CD4-positive, alpha-beta T cell (primary cell): Measurements from ENCODE around the gene NXN. TPM values are rescaled to one million over a fixed set of nuclear protein-coding genes. Genes with fewer than 3 reads are reported as not detected.

Experiments
- ATAC-seq: fragments of 200-7000 bp; cut with Tn5 transposase; one replicate; pipeline ENCODE4 v1.10.0; 2022; ENCODE audit warnings: mild to moderate bottlenecking; ENCODE audit not compliant: poor library complexity
- CTCF ChIA-PET: fragments of 350-600 bp; sonication (Branson Sonifier 250); formaldehyde crosslinking; loops from one replicate; lab custom pipeline; 2021; ENCODE audit warnings: antibody characterized with exemption, inconsistent platforms; lab: Charles Lee
- POLR2A ChIA-PET: fragments of 350-600 bp; sonication (Branson Sonifier 250); formaldehyde crosslinking; loops from one replicate; lab custom pipeline; 2021; ENCODE audit warnings: antibody characterized with exemption, inconsistent platforms; lab: Charles Lee
- DNase-seq, 14 experiments: peaks; one replicate each; pipeline ENCODE4 v3.0.0-alpha.2; 2013 to 2020; ENCODE audit warnings: mixed read lengths in 2 of 14
- H3K27ac ChIP-seq, 2 donors: one replicate each; pipeline versions ENCODE4 v1.5.1 to v1.7.0; 2013; ENCODE audit warnings: low read length in 2 of 2, low read depth in 1 of 2, mild to moderate bottlenecking in 1 of 2
- H3K27me3 ChIP-seq, 2 experiments: 1 replicate in 1 of 2; 2 replicates in 1 of 2; pipeline versions ENCODE4 v1.6.1 to v1.7.0; 2013; ENCODE audit warnings: low read length in 2 of 2, control low read depth in 1 of 2, mild to moderate bottlenecking in 1 of 2, moderate library complexity in 1 of 2; ENCODE audit not compliant: insufficient read depth in 2 of 2, control insufficient read depth in 1 of 2
- H3K36me3 ChIP-seq: one replicate; pipeline ENCODE4 v1.6.1; 2013; ENCODE audit warnings: low read length, control low read depth; ENCODE audit not compliant: insufficient read depth
- H3K4me1 ChIP-seq: one replicate; pipeline ENCODE4 v1.6.1; 2013; ENCODE audit warnings: low read length, control low read depth; ENCODE audit not compliant: insufficient read depth
- H3K4me3 ChIP-seq: one replicate; pipeline ENCODE4 v1.5.1; 2013; ENCODE audit warnings: mild to moderate bottlenecking, low read length, moderate library complexity
- H3K9me3 ChIP-seq, 2 experiments: 1 replicate in 1 of 2; 2 replicates in 1 of 2; pipeline versions ENCODE4 v1.6.1 to v1.7.0; 2013; ENCODE audit warnings: low read length in 2 of 2, mild to moderate bottlenecking in 2 of 2, control low read depth in 1 of 2, moderate library complexity in 1 of 2; ENCODE audit not compliant: control insufficient read depth in 1 of 2, insufficient read depth in 1 of 2
- H3K27ac Mint-ChIP-seq: one replicate; pipeline ENCODE4 v1.8.0; 2020; ENCODE audit warnings: mixed read lengths
- H3K27me3 Mint-ChIP-seq: one replicate; pipeline ENCODE4 v1.8.0; 2021; ENCODE audit warnings: mixed read lengths
- H3K36me3 Mint-ChIP-seq: one replicate; pipeline ENCODE4 v1.8.0; 2021; ENCODE audit warnings: low read depth, mixed read lengths
- H3K4me1 Mint-ChIP-seq: one replicate; pipeline ENCODE4 v1.8.0; 2021; ENCODE audit warnings: low read depth, mixed read lengths
- H3K4me3 Mint-ChIP-seq: one replicate; pipeline ENCODE4 v1.8.0; 2020; ENCODE audit warnings: mild to moderate bottlenecking, mixed read lengths
- H3K9me3 Mint-ChIP-seq: one replicate; pipeline ENCODE4 v1.8.0; 2020; ENCODE audit warnings: mixed read lengths
- intact Hi-C, 2 experiments: fragments of 100-400 bp; cut with DNase I in 1 of 2; cut with micrococcal nuclease in 1 of 2; formaldehyde crosslinking; loops; one replicate each; pipeline versions ENCODE4 v1.15.1 to v1.9.0; 2023 to 2025; cut with DNase I, micrococcal nuclease
- total RNA-seq, 174 experiments: library from RNA in 2 of 174; stranded (reverse) in 2 of 174; gene quantifications; one replicate each; pipeline ENCODE4 v1.2.3 and lab custom pipeline; 2021 to 2026
- TF ChIP-seq, protein P1 (sequence below): fragments of 200-600 bp; IDR thresholded peaks from one replicate; pipeline ENCODE4 v1.8.0; 2022; ENCODE audit warnings: antibody characterized with exemption, mild to moderate bottlenecking

The NXN gene
- total RNA-seq, 2 experiments from 2014 or later: 0.80 to 0.98 TPM

DNA sequence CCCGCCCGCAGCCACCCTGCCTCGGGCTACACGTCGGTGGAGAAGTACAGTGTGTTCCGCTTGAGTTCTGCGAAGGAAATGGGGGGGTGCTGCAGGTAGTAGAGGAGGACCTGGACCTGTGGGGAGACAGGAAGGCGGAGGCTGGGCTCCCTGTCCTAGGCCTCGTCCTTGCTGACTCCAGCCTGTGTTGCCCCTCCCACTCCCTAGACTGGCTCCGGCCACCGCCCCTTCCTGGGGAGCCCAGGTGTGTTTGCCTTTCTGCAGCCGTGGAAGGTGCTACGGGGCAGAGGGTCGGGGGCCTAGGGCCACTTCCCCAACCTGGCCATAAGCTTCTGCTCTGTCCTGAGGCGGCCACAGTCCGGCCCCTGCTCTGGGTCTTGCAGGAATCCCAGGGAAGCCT, 26.5 kb upstream of the NXN start:
- peaks cover 84% of the 10 kb centered on the region for H3K36me3 ChIP-seq
- peaks cover 10% of the 10 kb centered on the region for H3K4me1 Mint-ChIP-seq
- H3K4me1 ChIP-seq: peaks cover 4% of the 10 kb centered on the region
- ATAC-seq (no peak), DNase-seq (no peak)
- H3K27ac Mint-ChIP-seq: no peak overlapping the region
- no peak overlapping the region for H3K27ac ChIP-seq
- TF ChIP-seq, protein P1, sequence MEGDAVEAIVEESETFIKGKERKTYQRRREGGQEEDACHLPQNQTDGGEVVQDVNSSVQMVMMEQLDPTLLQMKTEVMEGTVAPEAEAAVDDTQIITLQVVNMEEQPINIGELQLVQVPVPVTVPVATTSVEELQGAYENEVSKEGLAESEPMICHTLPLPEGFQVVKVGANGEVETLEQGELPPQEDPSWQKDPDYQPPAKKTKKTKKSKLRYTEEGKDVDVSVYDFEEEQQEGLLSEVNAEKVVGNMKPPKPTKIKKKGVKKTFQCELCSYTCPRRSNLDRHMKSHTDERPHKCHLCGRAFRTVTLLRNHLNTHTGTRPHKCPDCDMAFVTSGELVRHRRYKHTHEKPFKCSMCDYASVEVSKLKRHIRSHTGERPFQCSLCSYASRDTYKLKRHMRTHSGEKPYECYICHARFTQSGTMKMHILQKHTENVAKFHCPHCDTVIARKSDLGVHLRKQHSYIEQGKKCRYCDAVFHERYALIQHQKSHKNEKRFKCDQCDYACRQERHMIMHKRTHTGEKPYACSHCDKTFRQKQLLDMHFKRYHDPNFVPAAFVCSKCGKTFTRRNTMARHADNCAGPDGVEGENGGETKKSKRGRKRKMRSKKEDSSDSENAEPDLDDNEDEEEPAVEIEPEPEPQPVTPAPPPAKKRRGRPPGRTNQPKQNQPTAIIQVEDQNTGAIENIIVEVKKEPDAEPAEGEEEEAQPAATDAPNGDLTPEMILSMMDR: no peak
- no peaks in the 10 kb centered on the region for H3K9me3 Mint-ChIP-seq
- H3K4me3 Mint-ChIP-seq: no peak overlapping the region
- ChIA-PET POLR2A (no interaction called here), CTCF (interaction anchor here (2.0 kb wide), 1 partner anchor 9 kb away, joined by 6 read pairs; the partner anchor contains the start of gene TIMM22)
- H3K4me3 ChIP-seq: no peak overlapping the region
- peaks cover 62% of the 10 kb centered on the region for H3K36me3 Mint-ChIP-seq
- no peaks in the 10 kb centered on the region for H3K27me3 ChIP-seq
- no peaks in the 10 kb centered on the region for H3K9me3 ChIP-seq
- intact Hi-C loops: no loop called here
- H3K27me3 Mint-ChIP-seq: no peaks in the 10 kb centered on the region

DNA sequence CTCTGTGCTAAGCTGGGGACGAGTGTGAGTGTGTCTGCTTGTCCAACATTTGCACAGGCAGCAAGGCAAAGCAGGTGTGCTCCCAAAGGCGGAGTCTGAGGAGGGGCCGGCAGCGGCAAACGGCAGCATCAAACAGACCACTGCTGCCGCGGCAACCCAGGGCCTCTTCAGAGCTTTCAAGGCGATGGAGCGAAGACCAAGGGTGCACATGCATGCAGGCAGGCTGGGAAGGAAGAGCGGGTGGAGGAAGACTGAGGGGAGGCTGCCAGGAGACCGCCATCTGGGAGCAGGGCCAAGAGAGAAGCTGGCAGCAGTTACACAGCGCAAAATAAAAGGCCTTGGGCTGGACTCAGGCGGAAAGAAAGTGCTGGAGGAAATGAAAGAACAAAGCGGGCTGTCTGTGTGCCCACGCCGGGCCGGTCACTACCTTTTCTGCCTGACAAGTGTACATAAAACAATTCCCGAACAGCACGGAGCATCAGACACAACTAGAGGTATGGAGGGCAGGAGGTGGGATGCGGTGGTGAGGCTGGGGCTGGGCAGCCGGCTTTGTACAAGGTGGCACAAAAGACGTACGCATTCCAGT, 25.9 kb upstream of the NXN start:
- no peaks in the 10 kb centered on the region for H3K27me3 Mint-ChIP-seq
- peak overlapping the region; percentile 27 for H3K27ac Mint-ChIP-seq
- H3K27me3 ChIP-seq: no peaks in the 10 kb centered on the region
- H3K4me1 Mint-ChIP-seq: peaks cover 10% of the 10 kb centered on the region
- no peak for DNase-seq
- H3K9me3 Mint-ChIP-seq: no peaks in the 10 kb centered on the region
- no peak overlapping the region for H3K4me3 Mint-ChIP-seq
- H3K9me3 ChIP-seq: no peaks in the 10 kb centered on the region
- H3K36me3 ChIP-seq: peaks cover 84% of the 10 kb centered on the region
- H3K4me1 ChIP-seq: peaks cover 4% of the 10 kb centered on the region
- peaks cover 62% of the 10 kb centered on the region for H3K36me3 Mint-ChIP-seq
- no peak overlapping the region for H3K4me3 ChIP-seq
- H3K27ac ChIP-seq: no peak overlapping the region
- intact Hi-C loops: no loop called here
- CTCF ChIA-PET: interaction anchor here (2.0 kb wide), 1 partner anchor 9 kb away, joined by 6 read pairs; the partner anchor contains the start of gene TIMM22
- no peak for ATAC-seq
- POLR2A ChIA-PET: no interaction called here
- TF ChIP-seq, protein P1: no peak

DNA sequence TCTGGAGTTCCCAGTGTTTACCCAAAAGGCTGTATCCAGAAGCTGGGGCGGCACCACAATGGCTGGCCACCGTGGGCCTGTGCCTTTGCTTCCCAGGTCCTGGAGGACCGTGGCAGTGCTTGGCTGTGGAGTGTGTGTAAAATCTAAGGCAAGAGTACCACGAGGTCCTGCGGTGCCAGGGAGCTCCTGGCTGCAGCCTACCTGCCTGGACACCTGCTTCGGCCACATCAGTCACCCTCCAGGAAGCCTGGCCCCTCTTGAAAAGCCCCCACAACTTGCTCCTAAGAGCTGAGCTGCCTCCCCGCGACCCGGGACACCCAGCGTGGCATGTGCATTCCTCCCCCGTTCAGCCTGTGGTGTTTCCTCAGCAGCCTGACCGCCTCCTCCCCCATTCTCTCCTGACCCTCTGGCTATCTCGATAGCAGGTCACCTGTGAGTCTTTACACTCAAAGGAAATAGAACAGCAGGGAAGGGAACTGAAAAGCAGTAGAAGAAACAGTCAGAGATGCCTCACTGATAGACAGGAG, 25.3 kb upstream of the NXN start:
- no peaks in the 10 kb centered on the region for H3K9me3 ChIP-seq
- no peak for DNase-seq
- H3K27me3 Mint-ChIP-seq: no peaks in the 10 kb centered on the region
- H3K36me3 Mint-ChIP-seq: peaks cover 66% of the 10 kb centered on the region
- no peak overlapping the region for H3K4me3 Mint-ChIP-seq
- H3K27ac Mint-ChIP-seq: no peak overlapping the region
- TF ChIP-seq, protein P1: no peak
- H3K9me3 Mint-ChIP-seq: no peaks in the 10 kb centered on the region
- H3K36me3 ChIP-seq: peaks cover 82% of the 10 kb centered on the region
- intact Hi-C loops: no loop called here
- H3K4me1 ChIP-seq: peaks cover 4% of the 10 kb centered on the region
- no peak overlapping the region for H3K4me3 ChIP-seq
- CTCF ChIA-PET: interaction anchor here (2.0 kb wide), 1 partner anchor 8 kb away, joined by 6 read pairs; the partner anchor contains the start of gene TIMM22
- POLR2A ChIA-PET: no interaction called here
- H3K4me1 Mint-ChIP-seq: peaks cover 10% of the 10 kb centered on the region
- H3K27ac ChIP-seq: no peak overlapping the region
- H3K27me3 ChIP-seq: no peaks in the 10 kb centered on the region
- no peak for ATAC-seq
